ENCODE results near the gene VPS52. TPM values are rescaled to one million over a fixed set of nuclear protein-coding genes. Genes with fewer than 3 reads are reported as not detected.

VPS52 gene
- total RNA-seq, 1 experiment from 2014 or later = 58.2 TPM

DNA sequence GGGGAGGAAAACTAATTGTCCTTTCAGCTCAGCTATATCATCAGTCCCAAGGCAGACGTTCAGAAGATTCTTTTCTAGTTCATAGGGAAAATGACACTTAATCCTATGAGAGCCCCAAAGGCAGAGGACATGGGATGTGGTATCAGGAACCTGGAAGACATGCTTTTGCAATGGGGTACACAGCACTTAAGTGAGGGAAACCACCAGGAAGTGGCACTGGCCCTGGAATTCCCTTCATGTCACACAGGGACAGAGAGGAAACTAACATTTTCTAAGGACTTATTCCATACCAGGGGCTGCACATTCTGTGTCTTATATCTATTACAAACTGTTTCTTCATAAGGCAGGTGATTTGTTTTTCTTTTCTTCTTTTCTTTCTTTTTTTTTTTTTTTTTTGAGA lies 28.2 kb downstream of the VPS52 start:
- POLR2A ChIA-PET = no interaction called here
- H3K9me3 ChIP-seq (ENCODE audit: control insufficient read depth in 1 of 2, insufficient read depth in 1 of 2, low read depth in 1 of 2, low read length in 2 of 2) = no peaks in the 10 kb centered on the region
- CTCF ChIA-PET = no interaction called here
- H4K20me1 ChIP-seq (ENCODE audit: insufficient read depth) = no peaks in the 10 kb centered on the region
- H3K36me3 ChIP-seq (ENCODE audit: control insufficient read depth in 1 of 2, insufficient read depth in 2 of 2, low read length in 2 of 2) = no peaks in the 10 kb centered on the region
- DNase-seq (ENCODE audit: low read depth, low spot score) = no peak
- H3K9me2 ChIP-seq (ENCODE audit: insufficient read depth) = no peaks in the 10 kb centered on the region
- BruUV-seq (replicated peaks) = no TSS peak
- H2AFZ ChIP-seq (ENCODE audit: low read depth, low read length, poor library complexity, severe bottlenecking) = no peak overlapping the region
- H3K27me3 ChIP-seq (ENCODE audit: insufficient read depth, low read length) = no peaks in the 10 kb centered on the region
- H3K4me2 ChIP-seq (ENCODE audit: low read length) = no peak overlapping the region
- H3K9ac ChIP-seq (ENCODE audit: low read length) = no peak overlapping the region
- intact Hi-C loops (cut with micrococcal nuclease) = no loop called here
- H3K4me3 ChIP-seq (replicated peaks in 1 of 2; ENCODE audit: low read depth in 1 of 2, low read length in 2 of 2) = no peak overlapping the region
- no peaks in the 10 kb centered on the region for H3K79me2 ChIP-seq (ENCODE audit: insufficient read depth, low read length)
- H3K4me1 ChIP-seq (ENCODE audit: control insufficient read depth in 1 of 2, insufficient read depth in 2 of 2, low read length in 2 of 2) = peaks cover 6 to 16% of the 10 kb centered on the region in 2 experiments; a peak in 3 of 4 replicates
- ATAC-seq = no peak
- TF ChIP-seq, protein P1, sequence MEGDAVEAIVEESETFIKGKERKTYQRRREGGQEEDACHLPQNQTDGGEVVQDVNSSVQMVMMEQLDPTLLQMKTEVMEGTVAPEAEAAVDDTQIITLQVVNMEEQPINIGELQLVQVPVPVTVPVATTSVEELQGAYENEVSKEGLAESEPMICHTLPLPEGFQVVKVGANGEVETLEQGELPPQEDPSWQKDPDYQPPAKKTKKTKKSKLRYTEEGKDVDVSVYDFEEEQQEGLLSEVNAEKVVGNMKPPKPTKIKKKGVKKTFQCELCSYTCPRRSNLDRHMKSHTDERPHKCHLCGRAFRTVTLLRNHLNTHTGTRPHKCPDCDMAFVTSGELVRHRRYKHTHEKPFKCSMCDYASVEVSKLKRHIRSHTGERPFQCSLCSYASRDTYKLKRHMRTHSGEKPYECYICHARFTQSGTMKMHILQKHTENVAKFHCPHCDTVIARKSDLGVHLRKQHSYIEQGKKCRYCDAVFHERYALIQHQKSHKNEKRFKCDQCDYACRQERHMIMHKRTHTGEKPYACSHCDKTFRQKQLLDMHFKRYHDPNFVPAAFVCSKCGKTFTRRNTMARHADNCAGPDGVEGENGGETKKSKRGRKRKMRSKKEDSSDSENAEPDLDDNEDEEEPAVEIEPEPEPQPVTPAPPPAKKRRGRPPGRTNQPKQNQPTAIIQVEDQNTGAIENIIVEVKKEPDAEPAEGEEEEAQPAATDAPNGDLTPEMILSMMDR (IDR thresholded peaks at IDR 0.05 in 2 of 3, conservative IDR thresholded peaks at IDR 0.05 in 1 of 3; ENCODE audit: borderline replicate concordance in 1 of 3, insufficient read depth in 1 of 3, low read depth in 2 of 3, low read length in 2 of 3) = no peak
- no peak for TF ChIP-seq YY1 (IDR thresholded peaks at IDR 0.05; ENCODE audit: extremely low read depth, insufficient replicate concordance, low read depth, low read length)
- no peak for TF ChIP-seq RAD21 (IDR thresholded peaks at IDR 0.05; ENCODE audit: low read depth)
- TF ChIP-seq, protein P2, sequence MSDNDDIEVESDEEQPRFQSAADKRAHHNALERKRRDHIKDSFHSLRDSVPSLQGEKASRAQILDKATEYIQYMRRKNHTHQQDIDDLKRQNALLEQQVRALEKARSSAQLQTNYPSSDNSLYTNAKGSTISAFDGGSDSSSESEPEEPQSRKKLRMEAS (IDR thresholded peaks at IDR 0.05) = no peak
- TF ChIP-seq, protein P3, sequence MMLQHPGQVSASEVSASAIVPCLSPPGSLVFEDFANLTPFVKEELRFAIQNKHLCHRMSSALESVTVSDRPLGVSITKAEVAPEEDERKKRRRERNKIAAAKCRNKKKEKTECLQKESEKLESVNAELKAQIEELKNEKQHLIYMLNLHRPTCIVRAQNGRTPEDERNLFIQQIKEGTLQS (IDR thresholded peaks at IDR 0.05) = no peak
- RAD21 ChIA-PET (ENCODE audit: low non-redundant PET in 1 of 2, low total read pairs in 2 of 2, uncharacterized antibody in 2 of 2, unreplicated experiment in 2 of 2) = no interaction called here
- H3K27ac ChIP-seq (ENCODE audit: low read depth, low read length) = no peak overlapping the region

DNA sequence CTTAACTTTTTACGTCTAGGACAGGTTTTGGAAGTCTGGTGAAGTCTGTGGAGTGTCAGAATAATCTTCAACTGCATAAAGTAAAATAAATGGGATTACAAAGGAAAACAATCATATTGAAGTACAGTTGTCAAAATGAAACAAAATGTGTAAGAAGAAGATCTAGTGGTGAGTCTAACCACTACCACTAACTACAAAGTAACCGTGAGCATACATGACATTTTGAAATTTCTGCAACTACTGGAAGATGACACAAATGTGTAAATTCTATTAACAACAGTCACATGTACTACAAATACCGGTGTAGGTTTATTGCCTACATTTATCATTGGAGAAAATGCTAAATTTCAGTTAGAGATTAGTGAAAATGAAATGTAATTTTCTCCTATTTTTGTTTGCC lies 29.7 kb downstream of the VPS52 start:
- intact Hi-C loops (cut with micrococcal nuclease) = no loop called here
- ATAC-seq (no peak), DNase-seq (ENCODE audit: low read depth, low spot score) (no peak)
- Histone ChIP-seq H3K4me1 (ENCODE audit: control insufficient read depth in 1 of 2, insufficient read depth in 2 of 2, low read length in 2 of 2) (peaks cover 2 to 4% of the 10 kb centered on the region in 2 experiments; a peak in 2 of 4 replicates), H2AFZ (ENCODE audit: low read depth, low read length, poor library complexity, severe bottlenecking) (no peak overlapping the region), H3K79me2 (ENCODE audit: insufficient read depth, low read length) (no peaks in the 10 kb centered on the region), H3K9ac (ENCODE audit: low read length) (no peak overlapping the region), H3K27me3 (ENCODE audit: insufficient read depth, low read length) (no peaks in the 10 kb centered on the region), H3K9me2 (ENCODE audit: insufficient read depth) (no peaks in the 10 kb centered on the region), H3K9me3 (ENCODE audit: control insufficient read depth in 1 of 2, insufficient read depth in 1 of 2, low read depth in 1 of 2, low read length in 2 of 2) (no peaks in the 10 kb centered on the region), H3K4me2 (ENCODE audit: low read length) (no peak overlapping the region), H3K27ac (ENCODE audit: low read depth, low read length) (no peak overlapping the region), H4K20me1 (ENCODE audit: insufficient read depth) (no peaks in the 10 kb centered on the region), H3K4me3 (replicated peaks in 1 of 2; ENCODE audit: low read depth in 1 of 2, low read length in 2 of 2) (no peak overlapping the region), H3K36me3 (ENCODE audit: control insufficient read depth in 1 of 2, insufficient read depth in 2 of 2, low read length in 2 of 2) (no peaks in the 10 kb centered on the region)
- BruUV-seq (replicated peaks) = no TSS peak
- ChIA-PET RAD21 (ENCODE audit: low non-redundant PET in 1 of 2, low total read pairs in 2 of 2, uncharacterized antibody in 2 of 2, unreplicated experiment in 2 of 2) (no interaction called here), POLR2A (no interaction called here), CTCF (interaction anchor here (1.2 kb wide), 1 partner anchor 8 kb away, joined by 3 read pairs; no protein-coding TSS in a partner anchor)
- no peak for TF ChIP-seq FOSL1 (IDR thresholded peaks at IDR 0.05; ENCODE audit: low read depth)
- TF ChIP-seq, protein P2 (IDR thresholded peaks at IDR 0.05) = no peak
- no peak for TF ChIP-seq TCF7L2 (IDR thresholded peaks at IDR 0.05; ENCODE audit: borderline replicate concordance, extremely low read depth, insufficient read depth, insufficient read length)
- TF ChIP-seq EZH2 (IDR thresholded peaks at IDR 0.05) = no peak
- TF ChIP-seq SP1 (IDR thresholded peaks at IDR 0.05; ENCODE audit: low read depth) = no peak
- no peak for TF ChIP-seq SRF (IDR thresholded peaks at IDR 0.05; ENCODE audit: low read depth)
- TF ChIP-seq ZNF274 (IDR thresholded peaks at IDR 0.05; ENCODE audit: low read depth, low read length) = no peak
- TF ChIP-seq ZFX (IDR thresholded peaks at IDR 0.05) = no peak
- no peak for TF ChIP-seq RAD21 (IDR thresholded peaks at IDR 0.05; ENCODE audit: low read depth)
- TF ChIP-seq, protein P3 (IDR thresholded peaks at IDR 0.05) = no peak
- no peak for TF ChIP-seq EZH2phosphoT487 (IDR thresholded peaks at IDR 0.05; ENCODE audit: borderline replicate concordance)
- TF ChIP-seq POLR2A (IDR thresholded peaks at IDR 0.05; ENCODE audit: borderline replicate concordance, extremely low read depth, insufficient read depth, insufficient read length) = no peak
- no peak for TF ChIP-seq ELF1 (IDR thresholded peaks at IDR 0.05; ENCODE audit: borderline replicate concordance, low read depth)

All from HCT116 (cell line).